SK-N-SH (cell line): ENCODE data around the gene TMEM266. TPM values are rescaled to one million over a fixed set of nuclear protein-coding genes. Genes with fewer than 3 reads are reported as not detected.

Source experiments
- CTCF ChIA-PET: fragments of 300-600, 350-600 bp; formaldehyde crosslinking; extraction: SDS; loops from one replicate; lab custom pipeline; 2021; lab: Yijun Ruan, JAX
- POLR2A ChIA-PET: fragments of 350-600 bp; sonication (Branson Sonifier 250); formaldehyde crosslinking; extraction: SDS; loops from one replicate; lab custom pipeline; 2020; ENCODE audit warnings: antibody characterized with exemption, inconsistent platforms; lab: Yijun Ruan, JAX
- DNase-seq: peaks from one replicate; pipeline ENCODE4 v3.0.0; 2012
- H2AFZ ChIP-seq: fragments of 200-600 bp; sonication (generic); 2 replicates; pipeline ENCODE4 v1.8.1; 2016; ENCODE audit warnings: antibody characterized with exemption, mild to moderate bottlenecking, low read depth
- H3F3A ChIP-seq: fragments of 200-600 bp; sonication (generic); replicated peaks from 2 replicates; pipeline ENCODE3; 2016; ENCODE audit warnings: antibody characterized with exemption, mild to moderate bottlenecking; ENCODE audit not compliant: insufficient read depth
- H3K27ac ChIP-seq, 2 experiments: fragments of 200-500 bp in 1 of 2; fragments of 200-600 bp in 1 of 2; sonication (Bioruptor generic) in 1 of 2; sonication (generic), shearing (Covaris generic) in 1 of 2; 2 replicates each; pipeline versions ENCODE4 v1.5.1 to v1.6.1; 2014 to 2016; ENCODE audit warnings: low read depth in 2 of 2, inconsistent platforms in 1 of 2, low read length in 1 of 2, mild to moderate bottlenecking in 1 of 2, mixed read lengths in 1 of 2
- H3K27me3 ChIP-seq: fragments of 200-600 bp; sonication (generic), shearing (Covaris generic); 2 replicates; pipeline ENCODE4 v1.6.1; 2016; ENCODE audit warnings: mixed run types; ENCODE audit not compliant: insufficient read depth
- H3K36me3 ChIP-seq, 2 experiments: fragments of 200-500 bp in 1 of 2; fragments of 200-600 bp in 1 of 2; sonication (Bioruptor generic) in 1 of 2; sonication (generic) in 1 of 2; replicated peaks in 1 of 2; 2 replicates each; pipeline versions ENCODE3 to v1.5.1; 2014 to 2016; ENCODE audit warnings: low read length in 1 of 2, mild to moderate bottlenecking in 1 of 2; ENCODE audit not compliant: insufficient read depth in 2 of 2, control insufficient read depth in 1 of 2
- H3K4me1 ChIP-seq, 2 experiments: fragments of 200-500 bp in 1 of 2; fragments of 200-600 bp in 1 of 2; sonication (Bioruptor generic) in 1 of 2; sonication (generic), shearing (Covaris generic) in 1 of 2; 2 replicates each; pipeline versions ENCODE4 v1.5.1 to v1.6.1; 2014 to 2016; ENCODE audit warnings: low read depth in 1 of 2, low read length in 1 of 2, mixed run types in 1 of 2; ENCODE audit not compliant: insufficient read depth in 2 of 2, control insufficient read depth in 1 of 2
- H3K4me2 ChIP-seq: fragments of 200-600 bp; sonication (generic), shearing (Covaris generic); 2 replicates; pipeline ENCODE4 v1.6.1; 2017; ENCODE audit warnings: mixed run types
- H3K4me3 ChIP-seq, 2 experiments: fragments of 200-500 bp in 1 of 2; fragments of 200-600 bp in 1 of 2; sonication (Bioruptor generic) in 1 of 2; sonication (generic), shearing (Covaris generic) in 1 of 2; 2 replicates each; pipeline versions ENCODE4 v1.5.1 to v1.8.1; 2014 to 2016; ENCODE audit warnings: low read depth in 2 of 2, inconsistent platforms in 1 of 2, low read length in 1 of 2, mild to moderate bottlenecking in 1 of 2, mixed read lengths in 1 of 2, moderate library complexity in 1 of 2
- H3K79me2 ChIP-seq: fragments of 200-600 bp; sonication (generic); 2 replicates; pipeline ENCODE4 v1.8.1; 2017; ENCODE audit warnings: mild to moderate bottlenecking; ENCODE audit not compliant: insufficient read depth
- H3K9ac ChIP-seq: fragments of 200-600 bp; sonication (generic); 2 replicates; pipeline ENCODE4 v1.6.1; 2017; ENCODE audit warnings: mixed run types
- H3K9me2 ChIP-seq: fragments of 200-600 bp; sonication (generic); 2 replicates; pipeline ENCODE4 v1.6.1; 2017; ENCODE audit warnings: mixed run types
- H3K9me3 ChIP-seq: fragments of 200-600 bp; sonication (generic); 2 replicates; pipeline ENCODE4 v1.6.1; 2017; ENCODE audit warnings: mixed run types, mild to moderate bottlenecking, moderate library complexity
- H4K20me1 ChIP-seq: fragments of 200-600 bp; sonication (generic); 2 replicates; pipeline ENCODE4 v1.6.1; 2017; ENCODE audit warnings: mild to moderate bottlenecking, mixed run types; ENCODE audit not compliant: insufficient read depth
- CHD2 ChIP-seq: fragments of 150-350 bp; IDR thresholded peaks from 2 replicates; pipeline ENCODE4 v1.6.1; 2018; ENCODE audit warnings: low read length; ENCODE audit not compliant: partially characterized antibody
- ELF1 ChIP-seq: IDR thresholded peaks from 2 replicates; pipeline ENCODE4 v1.4.0; 2012
- EP300 ChIP-seq, 2 experiments: IDR thresholded peaks; 2 replicates each; pipeline versions ENCODE4 v1.4.0 to v1.6.1; 2012; ENCODE audit warnings: borderline replicate concordance in 1 of 2, low read depth in 1 of 2, low read length in 1 of 2
- FOSL2 ChIP-seq: IDR thresholded peaks from 2 replicates; pipeline ENCODE4 v1.4.0; 2012; ENCODE audit warnings: low read depth, mild to moderate bottlenecking, moderate library complexity, borderline replicate concordance
- FOXJ3 ChIP-seq: sonication (generic); formaldehyde crosslinking; IDR thresholded peaks from 2 replicates; pipeline ENCODE4 v1.5.1; 2020; ENCODE audit warnings: mild to moderate bottlenecking, missing genetic modification reagents
- FOXM1 ChIP-seq: IDR thresholded peaks from 2 replicates; pipeline ENCODE4 v1.4.0; 2012; ENCODE audit warnings: low read depth, mild to moderate bottlenecking
- JUND ChIP-seq: IDR thresholded peaks from 2 replicates; pipeline ENCODE4 v1.4.0; 2012
- MXI1 ChIP-seq: IDR thresholded peaks from 2 replicates; pipeline ENCODE4 v1.6.1; 2012; ENCODE audit warnings: mild to moderate bottlenecking, low read depth, low read length, improper control_type of control experiment
- POLR2AphosphoS5 ChIP-seq: IDR thresholded peaks from 2 replicates; pipeline ENCODE4 v1.6.1; 2012; ENCODE audit warnings: low read depth, low read length
- RAD21 ChIP-seq: IDR thresholded peaks from 2 replicates; pipeline ENCODE4 v1.6.1; 2012; ENCODE audit warnings: mild to moderate bottlenecking, low read length
- RCOR1 ChIP-seq: fragments of 150-350 bp; IDR thresholded peaks from 2 replicates; pipeline ENCODE4 v1.6.1; 2017; ENCODE audit warnings: antibody characterized with exemption, low read length
- REST ChIP-seq: IDR thresholded peaks from 2 replicates; pipeline ENCODE4 v1.6.1; 2012; ENCODE audit warnings: mild to moderate bottlenecking, low read depth, low read length, moderate library complexity
- RFX5 ChIP-seq: IDR thresholded peaks from 2 replicates; pipeline ENCODE4 v1.6.1; 2012; ENCODE audit warnings: mild to moderate bottlenecking, improper control_type of control experiment, low read length
- RXRA ChIP-seq: IDR thresholded peaks from 2 replicates; pipeline ENCODE4 v1.4.0; 2012; ENCODE audit warnings: low read depth, mild to moderate bottlenecking, borderline replicate concordance
- SMC3 ChIP-seq: IDR thresholded peaks from 2 replicates; pipeline ENCODE4 v1.6.1; 2012; ENCODE audit warnings: low read depth, low read length, improper control_type of control experiment
- TAF1 ChIP-seq: IDR thresholded peaks from 2 replicates; pipeline ENCODE4 v1.6.1; 2012; ENCODE audit warnings: low read depth, mild to moderate bottlenecking, low read length, moderate library complexity, borderline replicate concordance
- TEAD4 ChIP-seq: IDR thresholded peaks from 2 replicates; pipeline ENCODE4 v1.4.0; 2012; ENCODE audit warnings: mild to moderate bottlenecking, borderline replicate concordance; ENCODE audit not compliant: insufficient read depth
- USF2 ChIP-seq: fragments of 150-350 bp; IDR thresholded peaks from 2 replicates; pipeline ENCODE4 v1.6.1; 2017; ENCODE audit warnings: antibody characterized with exemption, low read length, low read depth, borderline replicate concordance
- YY1 ChIP-seq: IDR thresholded peaks from 2 replicates; pipeline ENCODE4 v1.4.0; 2012; ENCODE audit warnings: low read depth, mild to moderate bottlenecking
- WGBS: methylation state at CpG from one replicate; pipeline ENCODE4 v1.1.6; 2017; ENCODE audit warnings: low lambda C conversion rate; 5-methylcytosine and 5-hydroxymethylcytosine counted together
- polyA plus RNA-seq, 3 experiments: library from polyadenylated mRNA; depleted of rRNA; stranded (reverse); fragments of >200 nt; gene quantifications; 2 replicates each; pipeline ENCODE4 v1.2.3, GENCODE V29; 2012
- TF ChIP-seq, protein P1 (sequence below): fragments of 150-350 bp; IDR thresholded peaks from 2 replicates; pipeline ENCODE4 v1.6.1; 2016; ENCODE audit warnings: mild to moderate bottlenecking, low read depth, low read length
- TF ChIP-seq, protein P2 (sequence below): fragments of 200-600 bp; sonication (generic); IDR thresholded peaks from 2 replicates; pipeline ENCODE4 v1.6.1; 2017; ENCODE audit warnings: antibody characterized with exemption, mild to moderate bottlenecking, moderate library complexity

Gene TMEM266
- polyA plus RNA-seq, 1 of the 3 experiments (the other 2 are of a cell fraction) = 0.07 TPM

GRCh38 chr15:76236350-76236749, 176.6 kb downstream of the TMEM266 start:
- H3F3A ChIP-seq = no peaks in the 10 kb centered on the region
- H3K9ac ChIP-seq = no peak overlapping the region
- H3K27ac ChIP-seq = no peak overlapping the region
- peaks cover 5 to 9% of the 10 kb centered on the region in 2 experiments for H3K36me3 ChIP-seq
- WGBS = 81% methylated on average over 2 of the region's 2 CpGs
- H3K9me3 ChIP-seq = no peaks in the 10 kb centered on the region
- no peaks in the 10 kb centered on the region for H3K79me2 ChIP-seq
- H2AFZ ChIP-seq = no peak overlapping the region
- H3K9me2 ChIP-seq = no peaks in the 10 kb centered on the region
- ChIA-PET POLR2A (no interaction called here), CTCF (interaction anchor here (0.9 to 4.5 kb wide), 14 partner anchors 8 to 606 kb away, joined by 3 to 17 read pairs (median 6); partner anchors contain the start of gene ISL2)
- H3K4me1 ChIP-seq = peaks cover 0 to 2% of the 10 kb centered on the region in 2 experiments; a peak in 3 of 4 replicates
- no peak for DNase-seq
- H4K20me1 ChIP-seq = no peaks in the 10 kb centered on the region
- no peaks in the 10 kb centered on the region for H3K27me3 ChIP-seq
- H3K4me3 ChIP-seq = no peak overlapping the region
- no peak for TF ChIP-seq MXI1
- TF ChIP-seq YY1 = no peak
- no peak for TF ChIP-seq CHD2
- TF ChIP-seq RAD21 = no peak
- TF ChIP-seq FOXJ3 (CRISPR knock-in tag) = no peak
- TF ChIP-seq TEAD4 = no peak
- no peak for TF ChIP-seq SMC3
- TF ChIP-seq, protein P1, sequence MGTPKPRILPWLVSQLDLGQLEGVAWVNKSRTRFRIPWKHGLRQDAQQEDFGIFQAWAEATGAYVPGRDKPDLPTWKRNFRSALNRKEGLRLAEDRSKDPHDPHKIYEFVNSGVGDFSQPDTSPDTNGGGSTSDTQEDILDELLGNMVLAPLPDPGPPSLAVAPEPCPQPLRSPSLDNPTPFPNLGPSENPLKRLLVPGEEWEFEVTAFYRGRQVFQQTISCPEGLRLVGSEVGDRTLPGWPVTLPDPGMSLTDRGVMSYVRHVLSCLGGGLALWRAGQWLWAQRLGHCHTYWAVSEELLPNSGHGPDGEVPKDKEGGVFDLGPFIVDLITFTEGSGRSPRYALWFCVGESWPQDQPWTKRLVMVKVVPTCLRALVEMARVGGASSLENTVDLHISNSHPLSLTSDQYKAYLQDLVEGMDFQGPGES = no peak
- no peak for TF ChIP-seq RCOR1
- TF ChIP-seq RFX5 = no peak
- TF ChIP-seq FOSL2 = no peak
- TF ChIP-seq RXRA = no peak
- TF ChIP-seq EP300 (IDR thresholded peaks at IDR 0.05; ENCODE audit: borderline replicate concordance in 1 of 2, low read depth in 1 of 2, low read length in 1 of 2) = no peak
- no peak for TF ChIP-seq USF2
- no peak for TF ChIP-seq POLR2AphosphoS5
- TF ChIP-seq FOXM1 = no peak
- no peak for TF ChIP-seq TAF1
- no peak overlapping the region for H3K4me2 ChIP-seq

DNA sequence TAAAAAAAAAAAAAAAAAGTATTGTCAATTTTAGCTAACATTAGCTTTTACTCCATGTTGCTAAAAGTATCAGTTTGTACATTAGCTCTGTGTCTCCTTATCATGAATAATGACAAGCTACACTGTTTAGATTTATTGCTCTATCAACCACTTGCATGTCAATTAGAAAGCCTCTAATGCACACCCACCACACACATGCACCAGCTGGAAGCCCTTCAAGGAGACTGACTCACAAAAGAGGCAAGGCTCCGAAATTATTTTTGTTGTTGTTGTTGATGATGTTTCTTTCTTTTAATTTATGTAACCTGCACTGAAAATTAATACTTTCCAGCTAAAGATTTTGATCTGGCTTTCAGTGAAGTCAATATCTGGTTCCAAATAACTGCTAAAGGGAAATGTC, 180.0 kb downstream of the TMEM266 start:
- Histone ChIP-seq H3F3A (no peaks in the 10 kb centered on the region), H3K4me2 (no peak overlapping the region), H3K27me3 (no peaks in the 10 kb centered on the region), H4K20me1 (no peaks in the 10 kb centered on the region), H3K4me1 (peaks cover 0 to 2% of the 10 kb centered on the region in 2 experiments; a peak in 2 of 4 replicates), H3K36me3 (peaks cover 0 to 11% of the 10 kb centered on the region in 2 experiments), H3K4me3 (no peak overlapping the region), H2AFZ (no peak overlapping the region), H3K9me2 (no peaks in the 10 kb centered on the region), H3K9me3 (no peaks in the 10 kb centered on the region), H3K9ac (no peak overlapping the region), H3K79me2 (no peaks in the 10 kb centered on the region), H3K27ac (no peak overlapping the region)
- no peak for DNase-seq
- WGBS = 59% methylated on average over 1 of the region's 1 CpG
- CTCF ChIA-PET = interaction anchor here (1.4 to 2.8 kb wide), 3 partner anchors 10 to 90 kb away, joined by 3 to 10 read pairs (median 9); no protein-coding TSS in a partner anchor
- POLR2A ChIA-PET = no interaction called here
- TF ChIP-seq ELF1 = no peak
- TF ChIP-seq, protein P2, sequence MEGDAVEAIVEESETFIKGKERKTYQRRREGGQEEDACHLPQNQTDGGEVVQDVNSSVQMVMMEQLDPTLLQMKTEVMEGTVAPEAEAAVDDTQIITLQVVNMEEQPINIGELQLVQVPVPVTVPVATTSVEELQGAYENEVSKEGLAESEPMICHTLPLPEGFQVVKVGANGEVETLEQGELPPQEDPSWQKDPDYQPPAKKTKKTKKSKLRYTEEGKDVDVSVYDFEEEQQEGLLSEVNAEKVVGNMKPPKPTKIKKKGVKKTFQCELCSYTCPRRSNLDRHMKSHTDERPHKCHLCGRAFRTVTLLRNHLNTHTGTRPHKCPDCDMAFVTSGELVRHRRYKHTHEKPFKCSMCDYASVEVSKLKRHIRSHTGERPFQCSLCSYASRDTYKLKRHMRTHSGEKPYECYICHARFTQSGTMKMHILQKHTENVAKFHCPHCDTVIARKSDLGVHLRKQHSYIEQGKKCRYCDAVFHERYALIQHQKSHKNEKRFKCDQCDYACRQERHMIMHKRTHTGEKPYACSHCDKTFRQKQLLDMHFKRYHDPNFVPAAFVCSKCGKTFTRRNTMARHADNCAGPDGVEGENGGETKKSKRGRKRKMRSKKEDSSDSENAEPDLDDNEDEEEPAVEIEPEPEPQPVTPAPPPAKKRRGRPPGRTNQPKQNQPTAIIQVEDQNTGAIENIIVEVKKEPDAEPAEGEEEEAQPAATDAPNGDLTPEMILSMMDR = no peak
- TF ChIP-seq FOXJ3 (CRISPR knock-in tag) = no peak
- no peak for TF ChIP-seq TAF1
- no peak for TF ChIP-seq JUND
- TF ChIP-seq REST = no peak
